Fibroblast of skin of left biceps (primary cell): ENCODE results near the gene ABCB11.
"Not testable (repeated sequence)": the region's sequence is repeated elsewhere in the genome, so short reads cannot be mapped to it uniquely, and the experiment has no call there.

Experiments
- DNase-seq, 2 experiments: peaks; one replicate each; pipeline ENCODE4 v3.0.0-alpha.2; 2013; ENCODE audit warnings: low read depth in 2 of 2

Gene ABCB11

DNA sequence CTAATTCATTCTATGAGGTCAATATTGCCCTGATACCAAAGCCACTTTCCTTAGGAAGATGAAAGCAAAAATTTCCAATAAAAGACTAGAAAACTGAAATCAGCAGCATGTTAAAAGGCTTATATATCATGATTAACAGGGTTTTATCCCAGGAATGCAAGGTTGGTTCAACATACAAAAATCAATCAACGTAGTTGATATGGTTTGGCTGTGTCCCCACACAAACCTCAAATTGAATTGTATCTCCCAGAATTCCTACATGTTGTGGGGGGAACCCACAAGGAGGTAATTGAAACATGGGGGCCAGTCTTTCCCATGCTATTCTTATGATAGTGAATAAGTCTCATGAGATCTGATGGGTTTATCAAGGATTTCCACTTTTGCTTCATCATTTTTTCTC lies 11.7 kb upstream of the ABCB11 start:
- no peak for DNase-seq

GRCh38 chr2:169041594-169041993 lies 10.5 kb upstream of the ABCB11 start:
- DNase-seq: no peak

- DNase-seq: no peak
Measured at GRCh38 chr2:169039702-169040101, 8.6 kb upstream of the ABCB11 start.

DNA sequence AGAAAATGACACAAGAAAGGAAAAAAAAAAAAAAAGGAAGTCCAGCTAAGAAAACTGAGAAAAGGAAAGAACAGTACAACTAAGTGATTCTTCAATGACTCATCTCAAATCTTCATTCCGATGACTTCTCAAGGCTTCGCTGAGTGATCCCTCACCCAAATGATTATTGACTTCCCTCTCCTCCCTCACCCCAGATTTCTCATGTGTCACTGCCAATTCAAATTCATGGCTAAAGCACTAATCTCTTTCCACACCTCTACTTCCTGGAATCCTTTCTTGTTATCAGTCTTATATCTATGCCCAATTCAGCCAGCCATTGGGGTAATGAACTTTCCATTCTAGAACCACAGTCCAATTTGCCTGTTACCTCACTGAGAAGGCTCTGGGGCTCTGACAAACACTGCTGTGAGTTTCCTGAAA lies 7.2 kb upstream of the ABCB11 start:
- DNase-seq: no peak

DNA sequence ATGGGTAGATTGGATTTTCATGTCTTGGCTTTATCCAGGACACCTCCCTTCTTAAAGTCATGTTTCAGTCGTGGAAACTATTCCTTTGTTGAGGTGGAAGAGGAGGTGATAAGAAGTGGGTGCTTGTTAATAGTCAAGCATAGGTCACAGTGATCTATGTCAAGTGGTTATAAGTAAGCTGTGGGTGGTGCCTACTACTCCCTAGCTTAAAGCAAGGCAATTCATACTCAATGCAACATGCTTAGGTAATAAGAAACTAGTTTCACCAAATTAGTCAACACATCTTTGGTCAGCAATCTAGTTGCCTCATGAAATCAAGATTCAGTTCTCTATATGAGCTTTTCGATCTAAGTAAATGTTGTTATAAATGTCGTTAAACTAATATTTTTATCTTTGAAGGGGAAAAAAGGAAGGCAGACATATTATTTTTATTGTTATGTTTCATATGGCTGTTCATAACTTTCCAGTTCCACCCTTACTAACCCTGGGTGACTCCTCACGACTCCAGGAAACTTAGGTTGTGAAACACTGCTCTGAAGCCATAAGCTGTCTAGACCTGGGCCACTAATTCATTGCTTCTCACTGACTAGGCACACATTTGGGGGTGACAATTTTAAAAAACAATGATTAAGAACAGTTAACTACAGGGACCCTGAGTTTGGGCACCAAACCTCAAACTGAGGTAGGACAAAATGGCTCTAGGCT lies 5.8 kb upstream of the ABCB11 start:
- no peak for DNase-seq

- DNase-seq: no peak
Measured at GRCh38 chr2:169035887-169036286, 4.8 kb upstream of the ABCB11 start.

DNA sequence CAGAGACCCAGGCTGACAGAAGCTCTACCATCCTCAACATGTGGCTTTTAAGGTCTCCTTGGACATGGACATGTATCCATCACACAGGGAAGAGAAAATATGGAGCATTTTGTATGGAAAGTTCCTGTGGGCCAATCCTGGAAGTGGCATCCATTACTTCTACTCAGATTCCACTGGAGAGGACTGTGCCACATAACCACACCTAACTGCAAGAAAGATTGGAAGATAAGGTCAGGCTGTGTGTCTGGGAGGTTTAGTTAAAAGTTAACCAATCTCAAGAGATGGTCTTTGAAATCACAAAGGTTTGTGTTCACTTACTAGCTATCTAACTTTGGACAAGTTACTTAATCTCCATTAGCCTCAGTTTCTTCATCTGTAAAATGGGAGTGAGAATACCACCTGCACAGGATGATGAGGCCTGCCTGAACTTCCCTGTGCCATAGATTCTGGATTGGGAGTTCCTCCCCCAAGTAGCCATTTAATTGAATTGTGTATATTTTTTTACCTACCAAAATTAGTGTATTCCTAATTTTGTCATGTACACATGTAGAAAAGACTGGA lies 3.9 kb upstream of the ABCB11 start:
- DNase-seq: no peak

GRCh38 chr2:169034256-169034655 lies 3.1 kb upstream of the ABCB11 start:
- DNase-seq: no peak

DNA sequence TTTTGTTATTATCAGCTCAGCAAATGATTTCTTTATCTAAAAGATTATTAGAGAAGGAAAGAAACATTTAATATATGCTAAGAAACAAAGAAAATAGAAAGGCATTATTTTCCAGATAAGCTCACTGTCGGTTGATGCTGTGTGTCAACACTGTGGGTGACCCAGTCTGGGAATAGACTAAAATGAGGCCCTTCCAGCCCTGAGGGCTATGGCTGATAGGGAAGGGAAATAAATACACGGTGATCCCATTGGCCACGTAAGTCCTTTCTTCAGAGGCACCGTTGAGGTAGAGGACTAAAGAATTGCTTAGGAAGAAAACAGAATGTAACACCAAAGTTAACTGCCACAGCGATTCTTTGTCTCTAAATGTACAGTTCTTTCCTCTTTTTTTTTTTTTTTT lies 1.8 kb downstream of the ABCB11 start:
- no peak for DNase-seq

GRCh38 chr2:169027234-169027633 lies 3.9 kb downstream of the ABCB11 start:
- DNase-seq: no peak

DNA sequence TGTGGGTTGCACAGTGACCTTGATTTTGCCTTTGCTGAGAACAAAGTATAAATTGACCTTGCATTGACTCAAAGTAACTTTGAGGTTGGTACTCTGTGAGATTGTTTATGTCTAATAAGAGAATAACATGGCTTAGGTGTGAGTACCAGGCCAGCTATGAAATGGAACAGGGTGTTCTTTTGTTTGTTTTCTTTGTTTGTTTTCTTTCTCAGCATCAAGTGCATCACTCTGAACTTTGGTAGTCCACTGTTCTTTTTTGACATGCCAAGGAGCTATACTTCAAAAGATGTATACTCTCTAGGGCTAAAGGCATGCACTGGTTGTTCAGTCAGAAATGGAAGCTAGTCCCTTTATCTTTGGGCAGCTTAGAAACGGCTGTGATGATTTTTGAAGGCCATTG lies 5.1 kb downstream of the ABCB11 start:
- DNase-seq: no peak

DNA sequence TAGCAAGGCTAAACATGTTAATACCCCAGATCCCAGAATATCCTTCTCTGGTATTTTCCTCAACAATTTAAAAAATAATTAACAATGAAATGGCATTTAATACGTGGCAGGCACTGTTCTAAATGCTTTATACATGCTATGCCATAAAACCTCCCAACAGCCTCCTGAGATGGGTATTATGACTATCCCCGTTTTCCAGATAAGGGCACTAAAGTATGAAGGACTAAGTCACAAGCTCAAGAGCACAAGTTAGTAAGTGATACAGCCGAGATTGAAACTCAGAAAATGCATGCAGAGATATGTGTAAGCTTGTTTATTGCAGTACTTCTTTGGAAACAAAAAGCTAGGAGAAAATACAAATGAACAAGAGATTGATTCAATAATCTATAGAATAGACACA lies 8.0 kb downstream of the ABCB11 start:
- DNase-seq: no peak

GRCh38 chr2:169018390-169018789 lies 12.7 kb downstream of the ABCB11 start:
- DNase-seq: no peak

DNA sequence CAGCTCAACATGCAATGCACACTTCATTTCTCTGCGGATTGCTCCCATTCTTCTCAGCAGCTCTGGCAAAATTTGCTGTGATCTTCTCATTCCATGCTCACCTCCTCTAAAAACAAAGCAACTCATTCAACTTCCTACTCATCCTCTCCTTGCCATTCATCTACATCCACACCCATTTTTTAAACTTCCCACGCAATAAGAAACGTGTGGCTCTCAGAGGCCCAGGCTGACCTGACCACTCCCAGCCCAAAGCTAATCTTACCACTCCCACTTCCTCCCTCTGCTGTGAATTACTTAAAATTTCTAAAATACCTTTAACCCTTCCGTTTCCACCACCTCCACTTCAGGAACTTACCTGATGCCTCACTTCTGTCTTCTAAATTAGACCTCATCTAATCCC lies 15.2 kb downstream of the ABCB11 start:
- no peak for DNase-seq

DNA sequence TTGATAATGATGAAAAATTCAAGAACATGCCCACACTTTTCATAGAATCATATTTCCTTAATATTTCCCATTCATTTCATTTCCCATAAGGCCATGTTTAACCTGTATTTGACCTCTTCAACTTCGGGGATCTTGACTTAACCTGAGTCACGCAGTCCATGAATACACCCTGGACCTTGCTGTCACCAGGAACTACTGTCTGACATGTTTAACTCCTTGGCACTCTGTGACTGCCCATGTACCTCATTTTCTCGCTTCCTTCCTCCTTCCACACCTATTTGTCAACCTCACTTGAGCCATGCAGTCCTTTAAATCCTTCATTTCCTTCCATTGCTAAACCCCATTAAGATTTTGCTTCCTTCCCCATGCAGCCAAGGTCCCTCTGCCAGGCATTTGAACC lies 16.3 kb downstream of the ABCB11 start:
- DNase-seq: no peak

DNA sequence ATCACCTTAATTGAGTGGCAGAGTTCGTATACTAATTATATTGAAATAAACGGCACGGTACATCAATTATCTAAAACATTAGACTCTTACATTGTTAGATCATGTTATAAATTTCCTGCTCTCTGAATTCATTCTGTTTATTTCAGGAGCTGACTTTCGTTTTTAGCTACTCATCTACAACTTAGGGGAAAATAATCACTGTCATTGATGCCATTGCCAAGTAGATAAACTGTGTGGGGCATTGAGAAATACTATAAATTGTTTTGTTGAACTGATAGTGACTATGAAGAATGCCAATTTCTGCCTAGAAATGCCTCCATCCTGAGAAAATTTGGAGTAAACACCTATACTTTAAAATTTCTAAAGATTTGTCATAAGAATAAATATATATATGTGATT lies 17.5 kb downstream of the ABCB11 start:
- no peak for DNase-seq

DNA sequence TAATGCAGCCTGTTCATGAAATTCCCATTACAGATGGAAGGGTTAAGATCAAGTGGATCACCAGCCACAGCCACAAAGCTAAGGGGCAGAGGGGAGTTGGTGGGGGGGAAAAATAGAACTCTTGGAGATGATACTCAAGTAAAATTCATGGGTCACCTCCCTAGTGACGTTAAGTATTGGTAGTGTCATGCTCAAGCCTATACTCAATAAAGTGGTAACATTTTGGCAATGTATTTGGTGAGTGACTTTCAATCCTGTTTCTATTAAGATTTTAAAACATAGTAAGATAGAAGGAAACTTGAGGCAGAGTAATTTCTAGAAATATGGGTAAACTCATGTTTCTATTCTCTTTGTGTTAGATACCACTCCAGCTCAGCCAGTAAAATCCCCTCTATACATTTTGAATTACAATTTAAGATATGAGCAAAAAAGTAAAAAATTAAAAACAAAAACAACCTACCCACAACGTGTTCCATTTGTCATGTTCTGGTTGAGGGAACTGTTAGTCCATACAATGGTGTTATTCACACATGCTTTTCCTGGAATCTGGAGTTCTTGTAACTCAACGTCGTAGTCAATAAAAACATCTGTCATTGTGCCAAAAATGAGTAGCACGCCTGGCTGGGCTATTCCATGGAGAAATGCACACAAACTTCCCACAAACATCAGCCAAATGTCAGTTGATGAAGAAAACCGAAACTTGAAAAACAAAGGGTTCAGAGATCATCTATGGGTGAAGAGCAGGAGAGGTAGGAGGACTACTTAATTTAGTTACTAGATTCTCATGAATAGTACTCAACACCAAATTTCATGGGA lies 18.1 kb downstream of the ABCB11 start:
- DNase-seq: no peak

DNA sequence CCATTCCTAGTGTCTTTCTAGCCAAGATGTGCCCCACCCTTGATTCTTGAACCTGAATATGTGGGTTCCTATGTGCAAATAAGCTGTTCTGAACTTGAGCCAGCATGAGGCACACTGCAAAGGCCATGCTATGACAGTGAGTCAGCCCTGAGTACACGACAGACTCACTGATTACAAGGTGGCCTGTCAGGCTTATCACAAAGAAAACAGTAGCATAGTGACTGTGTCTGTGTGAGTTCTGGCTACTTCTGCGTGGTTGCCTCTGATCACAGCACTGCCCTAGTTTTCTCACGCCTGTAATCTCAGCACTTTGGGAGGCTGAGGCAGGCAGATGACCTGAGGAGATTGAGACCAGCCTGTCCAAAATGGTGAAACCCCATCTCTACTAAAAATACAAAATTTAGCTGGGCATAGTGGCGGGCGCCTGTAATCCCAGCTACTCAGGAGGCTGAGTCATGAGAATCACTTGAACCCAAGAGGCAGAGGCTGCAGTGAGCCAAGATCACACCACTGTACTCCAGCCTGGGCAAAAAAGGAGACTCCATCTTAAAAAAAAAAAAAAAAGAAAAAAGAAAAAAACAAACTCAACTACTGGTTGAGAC lies 18.8 kb downstream of the ABCB11 start:
- DNase-seq: not testable (repeated sequence)

GRCh38 chr2:169011698-169012097 lies 19.4 kb downstream of the ABCB11 start:
- DNase-seq: no peak

- no peak for DNase-seq
Measured at GRCh38 chr2:169010633-169011460, 20.3 kb downstream of the ABCB11 start.

DNA sequence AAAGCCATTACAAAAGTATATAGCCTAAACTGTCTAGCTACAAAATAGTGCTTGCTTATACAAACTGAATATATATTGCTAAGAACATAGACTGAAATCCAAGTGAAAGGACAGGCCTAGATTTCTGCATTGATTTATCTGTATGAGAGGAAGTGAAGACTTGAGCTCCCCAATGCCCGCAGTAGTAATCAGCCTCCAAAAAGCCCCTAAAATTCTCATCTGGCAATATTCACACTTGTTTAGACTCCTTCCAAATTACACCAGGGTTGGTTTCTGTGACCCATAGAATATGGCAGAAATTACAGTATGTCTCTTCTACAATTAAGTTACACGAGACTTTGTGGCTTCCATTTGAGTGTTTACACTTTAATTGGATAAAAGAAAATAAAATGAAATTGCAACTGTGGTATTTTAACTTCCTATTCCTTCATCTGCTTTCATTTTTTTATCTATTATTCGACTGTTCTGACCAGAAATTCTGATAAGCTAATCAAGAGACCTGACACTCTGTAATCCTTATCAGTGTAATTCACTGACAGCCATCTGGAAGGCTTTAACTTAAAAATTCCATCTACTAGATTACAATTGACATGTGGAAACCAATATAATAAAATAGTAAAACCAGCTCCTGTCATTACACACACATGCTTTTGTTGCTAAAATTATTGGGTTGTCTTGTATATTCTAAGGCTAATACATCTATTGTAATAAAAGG lies 21.1 kb downstream of the ABCB11 start:
- no peak for DNase-seq
